Mesendoderm (in vitro differentiated cells): ENCODE data around the gene CSF1R.

Experiments used
- DNase-seq: peaks from one replicate; pipeline ENCODE4 v3.0.0; 2013
- H2AK5ac ChIP-seq: 2 replicates; pipeline ENCODE4 v1.6.1; 2013; ENCODE audit warnings: low read length, inconsistent platforms
- H2BK120ac ChIP-seq: 2 replicates; pipeline ENCODE4 v1.6.1; 2013; ENCODE audit warnings: low read depth, mild to moderate bottlenecking, low read length, moderate library complexity, mixed read lengths
- H2BK15ac ChIP-seq: replicated peaks from 2 replicates; pipeline ENCODE4 v1.6.1; 2013; ENCODE audit warnings: low read depth, mild to moderate bottlenecking, moderate library complexity
- H2BK5ac ChIP-seq: 2 replicates; pipeline ENCODE4 v1.6.1; 2013; ENCODE audit warnings: low read length, inconsistent platforms
- H3K18ac ChIP-seq: 2 replicates; pipeline ENCODE4 v1.6.1; 2013; ENCODE audit warnings: mild to moderate bottlenecking, low read length, mixed read lengths
- H3K23ac ChIP-seq: one replicate; pipeline ENCODE4 v1.6.1; 2013; ENCODE audit warnings: low read length
- H3K27ac ChIP-seq: 2 replicates; pipeline ENCODE4 v1.5.1; 2013; ENCODE audit warnings: low read depth, mild to moderate bottlenecking, inconsistent platforms, low read length, moderate library complexity
- H3K27me3 ChIP-seq: 2 replicates; pipeline ENCODE4 v1.6.1; 2013; ENCODE audit warnings: low read length, control low read depth, mild to moderate bottlenecking, inconsistent platforms; ENCODE audit not compliant: insufficient read depth, poor library complexity
- H3K36me3 ChIP-seq: 2 replicates; pipeline ENCODE4 v1.6.1; 2013; ENCODE audit warnings: low read length, inconsistent platforms; ENCODE audit not compliant: control insufficient read depth, insufficient read depth
- H3K4ac ChIP-seq: one replicate; pipeline ENCODE4 v1.6.1; 2013; ENCODE audit warnings: low read depth, mild to moderate bottlenecking, low read length, moderate library complexity
- H3K4me1 ChIP-seq: 2 replicates; pipeline ENCODE4 v1.6.1; 2013; ENCODE audit warnings: low read depth, low read length, inconsistent platforms; ENCODE audit not compliant: control insufficient read depth
- H3K4me2 ChIP-seq: 2 replicates; pipeline ENCODE4 v1.6.1; 2013; ENCODE audit warnings: low read length
- H3K4me3 ChIP-seq: 2 replicates; pipeline ENCODE4 v1.5.1; 2013; ENCODE audit warnings: mild to moderate bottlenecking, low read length
- H3K56ac ChIP-seq: one replicate; pipeline ENCODE4 v1.6.1; 2013; ENCODE audit warnings: low read length
- H3K79me1 ChIP-seq: 2 replicates; pipeline ENCODE4 v1.6.1; 2013; ENCODE audit warnings: low read length, inconsistent platforms
- H3K79me2 ChIP-seq: 2 replicates; pipeline ENCODE4 v1.6.1; 2013; ENCODE audit warnings: mild to moderate bottlenecking, low read length; ENCODE audit not compliant: control insufficient read depth, insufficient read depth
- H3K9ac ChIP-seq: 2 replicates; pipeline ENCODE4 v1.6.1; 2013; ENCODE audit warnings: low read length, inconsistent platforms
- H4K5ac ChIP-seq: one replicate; pipeline ENCODE4 v1.6.1; 2013; ENCODE audit warnings: low read length
- H4K8ac ChIP-seq: one replicate; pipeline ENCODE4 v1.6.1; 2013; ENCODE audit warnings: low read depth, mild to moderate bottlenecking, control low read depth, low read length, moderate library complexity
- WGBS: extraction: QIAGEN DNeasy Blood & Tissue Kit; methylation state at CpG from one replicate; pipeline ENCODE4 v1.1.7; 2013; ENCODE audit warnings: low lambda C conversion rate, missing lambda C conversion rate; ENCODE audit not compliant: insufficient coverage; ENCODE audit errors: extremely low coverage; 5-methylcytosine and 5-hydroxymethylcytosine counted together

Gene CSF1R

DNA sequence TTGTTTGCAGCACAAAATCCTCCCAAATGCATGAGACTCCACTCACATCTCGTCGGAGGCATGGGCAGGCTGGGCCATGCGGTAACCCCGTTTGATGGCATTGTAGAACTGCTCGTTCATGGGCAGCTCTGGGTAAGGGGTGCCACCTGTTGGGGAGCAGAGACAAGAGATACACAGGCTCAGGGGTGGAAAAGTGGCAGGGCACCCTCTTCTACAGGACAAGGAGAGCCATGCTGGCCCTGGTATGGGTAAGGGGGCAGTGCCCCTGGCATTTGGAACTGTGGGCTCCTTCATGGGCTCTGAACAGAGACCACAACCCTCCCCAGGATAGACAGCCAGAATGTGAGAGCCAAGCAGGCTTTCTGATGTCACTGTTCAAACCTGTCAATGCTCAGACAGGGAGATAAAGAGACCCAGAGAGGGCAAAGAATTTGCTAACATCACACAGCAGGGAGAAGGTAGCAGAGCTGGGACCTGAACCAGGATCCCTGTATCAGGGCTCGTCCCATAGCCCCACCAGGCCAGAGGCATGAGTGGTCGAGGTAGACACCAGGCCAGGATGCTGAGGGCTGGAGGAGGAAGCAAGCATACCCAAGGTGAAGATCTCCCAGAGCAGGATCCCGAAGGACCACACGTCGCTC, 33.2 kb upstream of the CSF1R start:
- no peak overlapping the region for H2AK5ac ChIP-seq
- H3K4me3 ChIP-seq, result no peak overlapping the region
- DNase-seq, result no peak
- H3K9ac ChIP-seq, result no peak overlapping the region
- no peak overlapping the region for H2BK5ac ChIP-seq
- H4K5ac ChIP-seq, result no peak overlapping the region
- no peaks in the 10 kb centered on the region for H3K79me2 ChIP-seq
- H3K4me2 ChIP-seq, result no peak overlapping the region
- H3K27ac ChIP-seq, result no peak overlapping the region
- H3K56ac ChIP-seq, result no peak overlapping the region
- H2BK120ac ChIP-seq, result no peak overlapping the region
- no peak overlapping the region for H3K4ac ChIP-seq
- no peak overlapping the region for H3K23ac ChIP-seq
- no peaks in the 10 kb centered on the region for H3K4me1 ChIP-seq
- no peak overlapping the region for H4K8ac ChIP-seq
- no peak overlapping the region for H2BK15ac ChIP-seq
- no peaks in the 10 kb centered on the region for H3K27me3 ChIP-seq
- no peaks in the 10 kb centered on the region for H3K36me3 ChIP-seq
- no CpG with 5 or more reads among the region's 10 CpGs for WGBS
- H3K18ac ChIP-seq, result no peak overlapping the region
- no peaks in the 10 kb centered on the region for H3K79me1 ChIP-seq

DNA sequence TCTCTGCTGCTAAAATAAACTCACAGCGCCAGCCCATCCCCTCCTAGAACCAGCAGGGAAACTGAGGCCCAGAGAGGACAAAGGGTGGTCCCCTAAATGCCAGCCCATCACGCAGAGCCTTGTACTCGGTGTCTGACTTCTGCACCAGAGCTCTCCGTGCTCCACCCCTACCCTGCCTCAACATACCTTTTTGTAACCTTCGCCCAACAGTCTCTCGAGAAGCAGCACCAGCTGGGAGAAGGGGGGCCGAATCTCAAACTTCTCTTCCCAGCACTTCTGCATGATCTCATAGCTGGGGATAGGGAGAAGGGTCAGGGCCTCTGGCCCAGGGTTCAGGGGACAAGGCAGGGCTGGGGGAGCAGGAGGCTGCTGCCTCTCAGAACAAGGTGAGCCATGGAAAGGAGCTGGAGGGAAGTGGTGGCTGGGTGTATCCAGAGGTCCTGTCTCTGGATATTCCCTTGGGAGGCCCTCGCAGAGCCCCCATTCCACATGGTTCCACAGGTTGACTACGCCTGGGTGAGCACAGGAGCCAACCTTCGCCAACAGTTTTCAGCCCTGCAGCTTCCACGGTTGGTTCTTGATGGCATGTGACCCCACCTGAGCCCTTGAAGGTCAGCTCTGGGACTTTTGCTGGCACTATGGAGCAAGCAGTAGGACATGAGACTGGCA, 32.3 kb upstream of the CSF1R start:
- no peaks in the 10 kb centered on the region for H3K79me1 ChIP-seq
- H4K5ac ChIP-seq, result no peak overlapping the region
- no peak overlapping the region for H3K4ac ChIP-seq
- no peak overlapping the region for H3K4me3 ChIP-seq
- no peaks in the 10 kb centered on the region for H3K4me1 ChIP-seq
- no CpG with 5 or more reads among the region's 11 CpGs for WGBS
- no peak overlapping the region for H3K56ac ChIP-seq
- H3K9ac ChIP-seq, result no peak overlapping the region
- no peak overlapping the region for H3K18ac ChIP-seq
- no peak for DNase-seq
- H3K23ac ChIP-seq, result no peak overlapping the region
- no peak overlapping the region for H2BK15ac ChIP-seq
- no peak overlapping the region for H4K8ac ChIP-seq
- no peak overlapping the region for H2AK5ac ChIP-seq
- H2BK5ac ChIP-seq, result no peak overlapping the region
- H3K4me2 ChIP-seq, result no peak overlapping the region
- no peak overlapping the region for H3K27ac ChIP-seq
- H2BK120ac ChIP-seq, result no peak overlapping the region
- no peaks in the 10 kb centered on the region for H3K79me2 ChIP-seq
- H3K36me3 ChIP-seq, result no peaks in the 10 kb centered on the region
- no peaks in the 10 kb centered on the region for H3K27me3 ChIP-seq

DNA sequence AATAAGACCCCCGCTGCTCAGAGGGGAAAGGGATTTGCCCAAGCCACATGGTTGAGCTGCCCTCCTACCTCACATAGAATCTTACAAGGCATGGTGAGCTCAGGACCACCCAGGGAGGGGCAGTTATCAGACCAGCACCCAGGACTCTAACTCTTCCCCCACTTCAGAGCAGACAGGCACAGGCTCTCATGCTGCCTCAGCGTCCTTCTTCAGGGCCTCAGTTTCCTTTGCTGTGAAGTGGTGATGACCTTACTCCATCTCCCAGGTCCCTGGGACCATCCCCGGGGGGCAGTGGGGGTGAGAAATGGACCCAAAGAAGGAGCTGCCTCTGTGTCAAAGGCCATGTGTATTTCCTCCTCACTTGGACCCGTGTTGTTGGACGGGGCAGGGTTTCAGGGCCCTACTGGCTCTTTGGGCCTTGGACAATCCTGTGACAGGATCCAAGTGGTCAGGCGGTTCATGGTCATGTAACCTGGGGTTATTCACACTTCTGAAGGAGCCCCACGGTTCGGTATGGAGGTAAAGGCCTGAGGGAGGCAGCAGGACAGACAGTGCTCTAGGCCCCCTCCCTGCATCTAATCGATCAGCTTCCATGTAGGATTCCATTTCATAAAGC, 31.7 kb upstream of the CSF1R start:
- no peak overlapping the region for H4K8ac ChIP-seq
- WGBS, result no CpG with 5 or more reads among the region's 9 CpGs
- no peak overlapping the region for H2BK120ac ChIP-seq
- DNase-seq, result no peak
- H4K5ac ChIP-seq, result no peak overlapping the region
- H3K27me3 ChIP-seq, result no peaks in the 10 kb centered on the region
- H3K36me3 ChIP-seq, result no peaks in the 10 kb centered on the region
- H2AK5ac ChIP-seq, result no peak overlapping the region
- no peak overlapping the region for H3K18ac ChIP-seq
- H3K27ac ChIP-seq, result no peak overlapping the region
- no peaks in the 10 kb centered on the region for H3K4me1 ChIP-seq
- H3K56ac ChIP-seq, result no peak overlapping the region
- H3K9ac ChIP-seq, result no peak overlapping the region
- no peak overlapping the region for H3K4ac ChIP-seq
- no peak overlapping the region for H3K4me2 ChIP-seq
- no peak overlapping the region for H2BK5ac ChIP-seq
- no peak overlapping the region for H3K23ac ChIP-seq
- no peak overlapping the region for H3K4me3 ChIP-seq
- no peaks in the 10 kb centered on the region for H3K79me2 ChIP-seq
- no peaks in the 10 kb centered on the region for H3K79me1 ChIP-seq
- no peak overlapping the region for H2BK15ac ChIP-seq

DNA sequence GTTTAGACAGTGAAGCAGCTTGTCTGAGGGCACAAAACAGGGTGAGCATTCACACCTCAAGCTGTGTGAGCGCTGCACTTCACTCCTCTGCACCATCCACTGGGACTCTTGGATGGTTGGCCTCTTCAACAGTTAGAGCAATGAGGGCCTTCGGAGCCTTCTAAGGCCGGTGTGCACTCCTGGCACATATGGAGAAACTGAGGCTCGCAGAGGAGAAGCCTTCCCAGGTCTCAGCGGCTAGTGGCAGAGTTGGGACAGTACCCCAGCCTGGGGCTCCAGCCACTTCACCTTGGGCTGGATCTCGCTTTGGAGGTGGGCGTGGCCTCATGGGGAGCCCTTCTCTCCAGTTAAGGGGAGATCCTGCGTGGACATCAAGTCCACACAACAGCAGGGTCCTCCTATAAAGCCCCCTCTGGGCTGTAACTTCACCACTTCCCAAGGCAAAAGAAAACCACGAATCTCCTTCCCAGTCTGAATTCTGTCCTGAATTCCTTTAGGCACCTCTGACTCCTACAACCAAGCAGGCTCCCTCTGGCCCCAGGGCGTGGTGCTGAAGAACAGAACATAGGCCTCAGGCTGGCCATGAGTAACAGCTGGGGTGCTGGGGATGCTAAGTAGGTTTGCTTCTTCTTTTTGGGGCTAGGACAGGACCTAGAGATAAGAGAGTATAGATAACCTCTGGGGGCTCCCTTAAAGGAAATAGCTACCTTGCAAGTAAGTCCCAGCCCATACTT, 30.5 kb upstream of the CSF1R start:
- H4K5ac ChIP-seq, result no peak overlapping the region
- H3K18ac ChIP-seq, result no peak overlapping the region
- H3K4me2 ChIP-seq, result no peak overlapping the region
- no peak overlapping the region for H3K27ac ChIP-seq
- H3K79me1 ChIP-seq, result no peaks in the 10 kb centered on the region
- no peak overlapping the region for H2AK5ac ChIP-seq
- DNase-seq, result peak; percentile 30
- H3K4me1 ChIP-seq, result no peaks in the 10 kb centered on the region
- H3K56ac ChIP-seq, result no peak overlapping the region
- no peaks in the 10 kb centered on the region for H3K36me3 ChIP-seq
- H2BK5ac ChIP-seq, result no peak overlapping the region
- no peak overlapping the region for H3K4me3 ChIP-seq
- H3K23ac ChIP-seq, result no peak overlapping the region
- H3K9ac ChIP-seq, result no peak overlapping the region
- no peak overlapping the region for H4K8ac ChIP-seq
- no peak overlapping the region for H3K4ac ChIP-seq
- WGBS, result no CpG with 5 or more reads among the region's 10 CpGs
- no peak overlapping the region for H2BK120ac ChIP-seq
- no peak overlapping the region for H2BK15ac ChIP-seq
- H3K27me3 ChIP-seq, result no peaks in the 10 kb centered on the region
- H3K79me2 ChIP-seq, result no peaks in the 10 kb centered on the region

DNA sequence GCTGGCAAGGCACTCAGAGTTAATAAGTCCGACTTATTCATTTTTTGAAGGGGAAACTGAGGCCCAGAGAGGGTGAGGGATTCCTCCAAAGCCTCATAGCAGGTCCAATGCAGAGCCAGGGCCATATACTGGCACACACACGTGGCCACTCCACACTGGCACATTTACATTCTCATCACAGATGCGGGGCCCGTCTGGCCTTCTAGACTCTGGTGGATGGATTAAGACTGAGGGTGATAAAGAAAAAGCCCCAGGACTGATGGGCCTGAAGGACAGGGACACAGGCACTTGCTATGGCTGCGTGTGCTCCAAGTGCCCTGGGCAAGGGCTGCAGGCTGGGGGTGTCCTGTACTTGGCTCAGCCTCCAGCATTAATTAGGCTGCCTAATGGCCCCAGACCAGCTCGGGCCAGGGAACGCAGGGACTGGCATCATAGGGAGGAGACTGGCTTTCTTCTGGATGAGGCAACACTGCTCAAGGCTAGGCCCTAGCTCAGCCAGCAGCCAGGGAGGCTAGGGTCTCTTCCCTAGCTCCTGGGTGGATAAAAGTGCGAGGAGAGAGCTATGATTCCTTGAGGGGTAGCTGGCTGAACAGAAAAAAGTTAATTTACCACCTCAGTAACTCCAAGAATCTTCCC, 28.5 kb upstream of the CSF1R start:
- no peak overlapping the region for H2BK5ac ChIP-seq
- DNase-seq, result no peak
- H3K9ac ChIP-seq, result no peak overlapping the region
- no peaks in the 10 kb centered on the region for H3K4me1 ChIP-seq
- H3K4me3 ChIP-seq, result no peak overlapping the region
- no CpG with 5 or more reads among the region's 8 CpGs for WGBS
- H3K79me2 ChIP-seq, result no peaks in the 10 kb centered on the region
- no peak overlapping the region for H2BK120ac ChIP-seq
- no peaks in the 10 kb centered on the region for H3K27me3 ChIP-seq
- no peak overlapping the region for H3K56ac ChIP-seq
- H2AK5ac ChIP-seq, result no peak overlapping the region
- H3K18ac ChIP-seq, result no peak overlapping the region
- H4K8ac ChIP-seq, result no peak overlapping the region
- no peak overlapping the region for H3K23ac ChIP-seq
- no peak overlapping the region for H4K5ac ChIP-seq
- H3K27ac ChIP-seq, result no peak overlapping the region
- H3K36me3 ChIP-seq, result no peaks in the 10 kb centered on the region
- H3K4ac ChIP-seq, result no peak overlapping the region
- no peak overlapping the region for H3K4me2 ChIP-seq
- H2BK15ac ChIP-seq, result no peak overlapping the region
- no peaks in the 10 kb centered on the region for H3K79me1 ChIP-seq
